ENCODE results near the gene FAM193A.
"Not testable (repeated sequence)": the region's sequence is repeated elsewhere in the genome, so short reads cannot be mapped to it uniquely, and the experiment has no call there.

FAM193A gene

GRCh38 chr4:2515830-2516550, 20.5 kb upstream of the FAM193A start:
- no peak for DNase-seq

GRCh38 chr4:2516635-2517034, 19.8 kb upstream of the FAM193A start:
- no peak for DNase-seq

GRCh38 chr4:2526559-2526958, 9.9 kb upstream of the FAM193A start:
- DNase-seq = no peak

- no peak for DNase-seq
Measured at GRCh38 chr4:2534904-2535375, 1.5 kb upstream of the FAM193A start.

GRCh38 chr4:2535376-2536192, 863 bp upstream of the FAM193A start:
- DNase-seq = peak; percentile 52 to 63

GRCh38 chr4:2537011-2537830, 774 bp downstream of the FAM193A start:
- peak in 1 of 2 donors; percentile 30 for DNase-seq

GRCh38 chr4:2543580-2544191, 7.2 kb downstream of the FAM193A start:
- DNase-seq = not testable (repeated sequence)

GRCh38 chr4:2545321-2546013, 9.0 kb downstream of the FAM193A start:
- no peak for DNase-seq

- no peak for DNase-seq
Measured at GRCh38 chr4:2546286-2546823, 9.9 kb downstream of the FAM193A start.

- DNase-seq = not testable (repeated sequence)
Measured at GRCh38 chr4:2546961-2547691, 10.7 kb downstream of the FAM193A start.

- DNase-seq = no peak
Measured at GRCh38 chr4:2551118-2551517, 14.7 kb downstream of the FAM193A start.

GRCh38 chr4:2552806-2553205, 16.4 kb downstream of the FAM193A start:
- no peak for DNase-seq

GRCh38 chr4:2558301-2558700, 21.9 kb downstream of the FAM193A start:
- DNase-seq = no peak

- DNase-seq = no peak
Measured at GRCh38 chr4:2560167-2560566, 23.7 kb downstream of the FAM193A start.

GRCh38 chr4:2565533-2565932, 29.1 kb downstream of the FAM193A start:
- DNase-seq = no peak

- no peak for DNase-seq
Measured at GRCh38 chr4:2570036-2570435, 33.6 kb downstream of the FAM193A start.

GRCh38 chr4:2570551-2571222, 34.2 kb downstream of the FAM193A start:
- peak in 1 of 2 donors; percentile 64 for DNase-seq

- DNase-seq = no peak
Measured at GRCh38 chr4:2572076-2572475, 35.6 kb downstream of the FAM193A start.

GRCh38 chr4:2572866-2573265, 36.4 kb downstream of the FAM193A start:
- no peak for DNase-seq

GRCh38 chr4:2574009-2574408, 37.6 kb downstream of the FAM193A start:
- no peak for DNase-seq
